ENCODE results near the gene RNASEH2B.

The RNASEH2B gene

DNA sequence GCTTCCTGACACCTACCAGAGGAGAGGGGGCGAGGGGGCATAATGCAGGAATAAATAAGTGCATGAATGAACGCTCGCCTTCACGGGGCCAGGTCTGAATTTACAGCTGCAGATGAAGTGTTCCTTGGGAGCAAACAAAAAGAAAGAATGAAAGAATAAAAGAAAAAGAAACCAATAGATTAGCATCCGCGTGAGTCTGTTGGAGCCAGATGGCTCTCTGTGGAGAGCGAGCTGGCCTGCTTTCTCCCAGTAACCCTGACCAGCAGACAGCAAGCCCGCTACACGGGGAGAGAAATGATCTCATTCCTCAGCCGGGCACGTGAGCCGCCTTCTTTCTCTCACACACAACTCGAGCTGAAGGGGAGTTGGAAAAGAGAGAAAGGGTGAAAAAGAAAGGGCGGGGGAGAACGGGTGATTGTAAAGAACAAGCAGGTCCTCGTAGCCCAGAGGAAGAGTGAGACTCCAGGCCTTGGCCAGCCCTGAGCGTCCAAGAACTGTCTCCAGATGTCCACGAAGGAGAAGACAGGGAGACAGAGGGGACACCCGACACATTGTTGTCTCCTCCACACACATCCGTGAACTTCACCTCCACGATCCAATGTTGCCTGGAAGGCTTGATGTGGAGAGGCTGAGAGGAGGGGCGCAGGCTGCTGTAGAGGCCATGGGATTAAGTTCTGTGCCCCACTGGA lies 81.4 kb downstream of the RNASEH2B start:
- H3K4me3 ChIP-seq (ENCODE audit: low read depth, low read length): no peak overlapping the region
- TF ChIP-seq MYC (IDR thresholded peaks at IDR 0.05; ENCODE audit: low read depth, low read length): no peak
- no peak for TF ChIP-seq POLR2A (IDR thresholded peaks at IDR 0.05; ENCODE audit: extremely low read depth, insufficient read length)
- TF ChIP-seq, protein P1, sequence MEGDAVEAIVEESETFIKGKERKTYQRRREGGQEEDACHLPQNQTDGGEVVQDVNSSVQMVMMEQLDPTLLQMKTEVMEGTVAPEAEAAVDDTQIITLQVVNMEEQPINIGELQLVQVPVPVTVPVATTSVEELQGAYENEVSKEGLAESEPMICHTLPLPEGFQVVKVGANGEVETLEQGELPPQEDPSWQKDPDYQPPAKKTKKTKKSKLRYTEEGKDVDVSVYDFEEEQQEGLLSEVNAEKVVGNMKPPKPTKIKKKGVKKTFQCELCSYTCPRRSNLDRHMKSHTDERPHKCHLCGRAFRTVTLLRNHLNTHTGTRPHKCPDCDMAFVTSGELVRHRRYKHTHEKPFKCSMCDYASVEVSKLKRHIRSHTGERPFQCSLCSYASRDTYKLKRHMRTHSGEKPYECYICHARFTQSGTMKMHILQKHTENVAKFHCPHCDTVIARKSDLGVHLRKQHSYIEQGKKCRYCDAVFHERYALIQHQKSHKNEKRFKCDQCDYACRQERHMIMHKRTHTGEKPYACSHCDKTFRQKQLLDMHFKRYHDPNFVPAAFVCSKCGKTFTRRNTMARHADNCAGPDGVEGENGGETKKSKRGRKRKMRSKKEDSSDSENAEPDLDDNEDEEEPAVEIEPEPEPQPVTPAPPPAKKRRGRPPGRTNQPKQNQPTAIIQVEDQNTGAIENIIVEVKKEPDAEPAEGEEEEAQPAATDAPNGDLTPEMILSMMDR (IDR thresholded peaks at IDR 0.05; ENCODE audit: low read depth, low read length): no peak
- TF ChIP-seq, protein P2, sequence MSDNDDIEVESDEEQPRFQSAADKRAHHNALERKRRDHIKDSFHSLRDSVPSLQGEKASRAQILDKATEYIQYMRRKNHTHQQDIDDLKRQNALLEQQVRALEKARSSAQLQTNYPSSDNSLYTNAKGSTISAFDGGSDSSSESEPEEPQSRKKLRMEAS (IDR thresholded peaks at IDR 0.05; ENCODE audit: low read depth, low read length): no peak

DNA sequence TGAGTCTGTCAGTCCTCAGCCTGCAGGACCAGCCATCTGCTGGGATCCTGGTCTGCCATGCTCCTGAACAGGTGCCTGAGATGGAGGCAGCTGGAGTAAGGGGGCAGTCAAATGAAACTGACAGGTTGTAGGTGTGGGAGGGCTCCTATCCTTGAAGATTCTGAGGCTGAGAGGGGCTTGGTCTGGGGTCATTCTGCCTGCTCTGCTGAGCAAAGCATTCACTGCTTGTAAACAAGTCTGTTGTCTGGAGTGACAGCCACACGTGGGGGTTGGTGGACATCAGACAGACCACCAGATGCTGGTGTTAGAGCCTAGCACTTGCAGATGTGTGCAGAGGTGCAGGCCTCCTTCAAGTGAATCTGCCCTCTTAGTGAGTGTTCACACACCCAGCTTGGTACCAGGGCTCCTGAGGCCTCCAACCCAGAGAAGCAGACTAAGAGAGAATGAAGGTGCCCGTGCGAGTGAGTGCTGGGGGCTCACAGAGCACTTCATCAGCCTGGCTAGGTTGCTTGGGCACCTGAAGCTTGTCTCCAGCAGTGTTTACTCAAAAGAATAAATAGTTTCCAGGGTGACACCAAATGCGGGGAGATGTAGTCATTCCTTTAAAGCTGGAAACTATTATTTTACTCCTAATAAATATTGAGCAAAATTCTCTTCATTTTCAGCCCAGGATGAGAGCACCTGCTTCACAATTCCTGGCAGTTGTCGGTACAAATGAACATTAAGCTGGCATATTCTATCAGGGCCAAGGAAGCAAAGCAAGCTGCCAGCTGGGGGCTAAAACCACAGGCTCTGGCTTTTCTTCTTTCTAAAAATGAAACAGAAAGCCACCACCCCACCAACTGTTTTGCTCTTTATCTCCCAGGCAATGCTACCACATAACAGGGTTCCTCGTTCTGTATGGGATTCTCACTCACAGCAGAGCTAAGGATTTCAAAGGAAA lies 82.3 kb downstream of the RNASEH2B start:
- TF ChIP-seq MYC (IDR thresholded peaks at IDR 0.05; ENCODE audit: low read depth, low read length) (no peak), POLR2A (IDR thresholded peaks at IDR 0.05; ENCODE audit: extremely low read depth, insufficient read length) (no peak)
- TF ChIP-seq, protein P1 (IDR thresholded peaks at IDR 0.05; ENCODE audit: low read depth, low read length): no peak
- TF ChIP-seq, protein P2 (IDR thresholded peaks at IDR 0.05; ENCODE audit: low read depth, low read length): no peak
- H3K4me3 ChIP-seq (ENCODE audit: low read depth, low read length): no peak overlapping the region
- DNase-seq (ENCODE audit: low read depth): peak; percentile 47

More for the DNA sequence above, 81.4 kb downstream of the RNASEH2B start:
- DNase-seq (ENCODE audit: low read depth): no peak

DNA sequence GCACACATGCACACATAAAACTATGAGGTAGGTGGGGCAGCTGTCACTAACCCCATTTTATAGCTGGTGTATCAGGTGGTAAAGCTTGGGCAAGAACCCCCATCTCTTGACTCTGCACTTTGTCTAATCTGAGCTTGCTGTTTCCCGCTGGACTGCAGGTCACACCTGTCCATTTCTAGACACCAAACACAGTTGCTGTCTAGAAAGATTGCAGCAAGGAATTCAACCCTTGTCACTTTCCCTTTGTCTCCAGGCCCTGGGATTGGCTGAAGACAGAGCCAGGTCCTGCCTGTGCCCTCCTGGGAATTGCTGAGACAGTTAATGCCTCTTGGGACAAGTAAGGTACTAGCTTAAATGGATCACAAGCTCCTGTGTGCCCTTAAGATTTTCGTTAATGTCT lies 83.8 kb downstream of the RNASEH2B start:
- no peak overlapping the region for H3K4me3 ChIP-seq (ENCODE audit: low read depth, low read length)
- TF ChIP-seq MYC (IDR thresholded peaks at IDR 0.05; ENCODE audit: low read depth, low read length) (no peak), POLR2A (IDR thresholded peaks at IDR 0.05; ENCODE audit: extremely low read depth, insufficient read length) (no peak)
- TF ChIP-seq, protein P1 (IDR thresholded peaks at IDR 0.05; ENCODE audit: low read depth, low read length): no peak
- TF ChIP-seq, protein P2 (IDR thresholded peaks at IDR 0.05; ENCODE audit: low read depth, low read length): no peak
- no peak for DNase-seq (ENCODE audit: low read depth)

DNA sequence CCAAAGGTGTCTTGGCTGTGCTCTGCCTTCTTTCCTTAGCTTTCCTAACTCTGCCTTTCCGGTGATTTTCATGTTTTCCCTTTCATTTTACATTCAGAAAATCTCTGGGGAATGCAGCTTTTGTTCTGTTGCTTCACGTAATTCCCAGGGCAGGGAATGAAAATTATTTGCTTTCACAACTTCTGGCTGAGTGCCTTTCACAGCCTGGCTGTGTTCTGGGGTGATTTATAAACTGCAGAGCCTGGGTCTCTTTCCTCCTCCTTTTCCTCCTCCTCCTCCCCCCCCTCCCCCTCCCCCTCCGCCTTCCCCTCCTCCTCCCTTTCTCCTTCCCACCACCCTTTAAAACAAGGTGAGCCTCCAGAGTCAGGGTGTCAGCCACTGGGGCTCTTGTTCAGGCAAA lies 84.3 kb downstream of the RNASEH2B start:
- no peak overlapping the region for H3K4me3 ChIP-seq (ENCODE audit: low read depth, low read length)
- TF ChIP-seq POLR2A (IDR thresholded peaks at IDR 0.05; ENCODE audit: extremely low read depth, insufficient read length) (no peak), MYC (IDR thresholded peaks at IDR 0.05; ENCODE audit: low read depth, low read length) (no peak)
- TF ChIP-seq, protein P2 (IDR thresholded peaks at IDR 0.05; ENCODE audit: low read depth, low read length): no peak
- TF ChIP-seq, protein P1 (IDR thresholded peaks at IDR 0.05; ENCODE audit: low read depth, low read length): no peak
- no peak for DNase-seq (ENCODE audit: low read depth)

DNA sequence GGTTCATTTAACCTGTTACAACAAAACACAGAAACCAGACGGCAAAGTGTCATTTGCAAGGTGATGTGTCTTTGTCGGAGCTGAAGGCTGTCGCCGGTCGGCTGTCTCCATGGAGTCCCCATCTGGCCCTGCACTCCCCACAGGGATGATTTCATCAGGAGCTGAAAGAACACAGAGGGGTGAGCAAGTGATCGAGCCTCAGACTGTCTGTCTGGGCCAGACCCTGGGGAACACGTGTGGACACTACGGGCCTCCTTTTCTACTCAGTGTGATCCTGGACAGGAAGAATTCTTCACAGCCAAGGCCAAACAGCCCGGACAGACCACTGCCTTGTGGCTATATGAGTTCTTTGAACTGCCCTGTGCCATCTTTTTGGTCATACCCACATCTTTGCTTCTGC lies 85.1 kb downstream of the RNASEH2B start:
- DNase-seq (ENCODE audit: low read depth): no peak
- TF ChIP-seq, protein P1 (IDR thresholded peaks at IDR 0.05; ENCODE audit: low read depth, low read length): no peak
- TF ChIP-seq POLR2A (IDR thresholded peaks at IDR 0.05; ENCODE audit: extremely low read depth, insufficient read length): no peak
- TF ChIP-seq, protein P2 (IDR thresholded peaks at IDR 0.05; ENCODE audit: low read depth, low read length): no peak
- TF ChIP-seq MYC (IDR thresholded peaks at IDR 0.05; ENCODE audit: low read depth, low read length): no peak
- H3K4me3 ChIP-seq (ENCODE audit: low read depth, low read length): no peak overlapping the region

Data from NB4 (cell line).